HepG2 (cell line): ENCODE data around the gene FRMD8. TPM values are rescaled to one million over a fixed set of nuclear protein-coding genes. Genes with fewer than 3 reads are reported as not detected.

Experiments
- CCAR2 ChIP-seq: fragments of 200-400 bp; formaldehyde crosslinking; optimal IDR thresholded peaks from 2 replicates; pipeline ENCODE3; 2018; ENCODE audit warnings: low read depth, mild to moderate bottlenecking, low read length, moderate library complexity
- EZH2 ChIP-seq: conservative IDR thresholded peaks from 2 replicates; pipeline ENCODE4 v1.6.1; 2012; ENCODE audit warnings: mild to moderate bottlenecking, low read depth, low read length, moderate library complexity
- HHEX ChIP-seq: IDR thresholded peaks from 2 replicates; pipeline ENCODE4 v1.6.1; 2016; ENCODE audit warnings: control low read depth
- KDM3A ChIP-seq: IDR thresholded peaks from 2 replicates; pipeline ENCODE4 v1.6.1; 2018; ENCODE audit warnings: low read depth, missing compliant biosample characterization
- KLF15 ChIP-seq: sonication (generic); formaldehyde crosslinking; IDR thresholded peaks from 2 replicates; pipeline ENCODE4 v1.8.1; 2023; ENCODE audit warnings: borderline replicate concordance, mild to moderate bottlenecking, inconsistent platforms, missing genetic modification reagents, mixed read lengths
- NFRKB ChIP-seq: fragments of 450-650 bp; IDR thresholded peaks from 2 replicates; pipeline ENCODE4 v1.6.1; 2017
- NONO ChIP-seq, 2 experiments: fragments of 450-650 bp in 1 of 2; sonication (generic) in 1 of 2; formaldehyde crosslinking in 1 of 2; IDR thresholded peaks in 1 of 2; conservative IDR thresholded peaks in 1 of 2; 2 replicates each; pipeline versions ENCODE4 v1.6.1 to v1.8.0; 2017 to 2022; ENCODE audit warnings: mild to moderate bottlenecking in 1 of 2, missing genetic modification reagents in 1 of 2, moderate library complexity in 1 of 2
- PHB2 ChIP-seq: fragments of 450-650 bp; IDR thresholded peaks from 2 replicates; pipeline ENCODE4 v1.6.1; 2018; ENCODE audit not compliant: partially characterized antibody
- PITX1 ChIP-seq: sonication (generic); formaldehyde crosslinking; IDR thresholded peaks from 2 replicates; pipeline ENCODE4 v1.5.1; 2020; ENCODE audit warnings: mild to moderate bottlenecking, missing genetic modification reagents
- PPARG ChIP-seq: conservative IDR thresholded peaks from 2 replicates; pipeline ENCODE4 v1.6.1; 2016; ENCODE audit warnings: missing biosample characterization, missing genetic modification reagents
- RARG ChIP-seq: sonication (generic); formaldehyde crosslinking; IDR thresholded peaks from 2 replicates; pipeline ENCODE4 v1.4.0; 2020; ENCODE audit warnings: low read depth, mild to moderate bottlenecking, missing genetic modification reagents
- RFXAP ChIP-seq: sonication (generic); formaldehyde crosslinking; IDR thresholded peaks from 2 replicates; pipeline ENCODE4 v1.4.0; 2020; ENCODE audit warnings: missing genetic modification reagents, borderline replicate concordance
- SMAD1 ChIP-seq: sonication (generic); formaldehyde crosslinking; IDR thresholded peaks from 2 replicates; pipeline ENCODE4 v1.4.0; 2020; ENCODE audit warnings: missing genetic modification reagents, low read depth, mild to moderate bottlenecking, borderline replicate concordance
- TBL1XR1 ChIP-seq: fragments of 150-350 bp; IDR thresholded peaks from 2 replicates; pipeline ENCODE4 v1.6.1; 2014; ENCODE audit warnings: borderline replicate concordance, low read length; ENCODE audit not compliant: partially characterized antibody
- TEAD2 ChIP-seq: sonication (generic); formaldehyde crosslinking; IDR thresholded peaks from 2 replicates; pipeline ENCODE4 v1.9.0; 2021; ENCODE audit warnings: missing genetic modification reagents
- TEAD3 ChIP-seq: optimal IDR thresholded peaks from 2 replicates; pipeline ENCODE3; 2016; ENCODE audit warnings: borderline replicate concordance
- ZBTB33 ChIP-seq: sonication (generic); formaldehyde crosslinking; IDR thresholded peaks from 2 replicates; pipeline ENCODE4 v1.4.0; 2020; ENCODE audit warnings: missing genetic modification reagents
- ZMYM3 ChIP-seq: sonication (generic); formaldehyde crosslinking; IDR thresholded peaks from 2 replicates; pipeline ENCODE4 v1.5.1; 2020; ENCODE audit warnings: mild to moderate bottlenecking, missing genetic modification reagents
- ZNF143 ChIP-seq: sonication (generic); formaldehyde crosslinking; IDR thresholded peaks from 2 replicates; pipeline ENCODE4 v1.4.0; 2020; ENCODE audit warnings: missing genetic modification reagents
- ZNF207 ChIP-seq: fragments of 450-650 bp; IDR thresholded peaks from 2 replicates; pipeline ENCODE4 v1.6.1; 2016; ENCODE audit warnings: antibody characterized with exemption, borderline replicate concordance
- ZNF331 ChIP-seq: sonication (generic); formaldehyde crosslinking; IDR thresholded peaks from 2 replicates; pipeline ENCODE4 v1.4.0; 2020; ENCODE audit warnings: missing genetic modification reagents
- ZNF496 ChIP-seq: sonication (generic); formaldehyde crosslinking; IDR thresholded peaks from 2 replicates; pipeline ENCODE4 v1.8.1; 2023; ENCODE audit warnings: mild to moderate bottlenecking, moderate library complexity, missing genetic modification reagents; ENCODE audit not compliant: insufficient replicate concordance
- ZNF530 ChIP-seq: sonication (generic); formaldehyde crosslinking; IDR thresholded peaks from 2 replicates; pipeline ENCODE4 v1.5.0; 2020; ENCODE audit warnings: low read depth, mild to moderate bottlenecking, missing genetic modification reagents
- ZNF580 ChIP-seq: IDR thresholded peaks from 2 replicates; pipeline ENCODE4 v1.6.1; 2016; ENCODE audit warnings: low read depth, borderline replicate concordance
- ZNF607 ChIP-seq: sonication (generic); formaldehyde crosslinking; IDR thresholded peaks from 2 replicates; pipeline ENCODE4 v1.5.1; 2020; ENCODE audit warnings: missing genetic modification reagents, mild to moderate bottlenecking, borderline replicate concordance
- ZNF652 ChIP-seq: IDR thresholded peaks from 2 replicates; pipeline ENCODE4 v1.6.1; 2016; ENCODE audit warnings: low read depth, borderline replicate concordance
- ZNF660 ChIP-seq: sonication (generic); formaldehyde crosslinking; IDR thresholded peaks from 2 replicates; pipeline ENCODE4 v1.5.1; 2020; ENCODE audit warnings: mild to moderate bottlenecking, low read depth, missing genetic modification reagents, borderline replicate concordance
- ZNF713 ChIP-seq: sonication (generic); formaldehyde crosslinking; IDR thresholded peaks from 2 replicates; pipeline ENCODE4 v1.4.0; 2020; ENCODE audit warnings: mild to moderate bottlenecking, missing genetic modification reagents
- ZNF747 ChIP-seq: sonication (generic); formaldehyde crosslinking; IDR thresholded peaks from 2 replicates; pipeline ENCODE4 v1.8.1; 2023; ENCODE audit warnings: missing genetic modification reagents, mild to moderate bottlenecking, borderline replicate concordance
- ZNF780A ChIP-seq: sonication (generic); formaldehyde crosslinking; IDR thresholded peaks from 2 replicates; pipeline ENCODE4 v1.8.0; 2022; ENCODE audit warnings: mild to moderate bottlenecking, missing genetic modification reagents, moderate library complexity
- ZSCAN31 ChIP-seq: sonication (generic); formaldehyde crosslinking; IDR thresholded peaks from 2 replicates; pipeline ENCODE4 v1.5.0; 2020; ENCODE audit warnings: low read depth, mild to moderate bottlenecking, missing genetic modification reagents
- polyA plus RNA-seq, 8 experiments: library from polyadenylated mRNA; depleted of rRNA in 3 of 8; stranded (reverse) in 7 of 8; unstranded in 1 of 8; fragments of >200 nt; fragmentation: Illumina TruSeq in 4 of 8; extraction: Trizol in 4 of 8; gene quantifications; 2 replicates each; pipeline versions ENCODE4 v1.2.1 to v1.2.3, GENCODE V29; 2011 to 2016; ENCODE audit warnings: low read depth in 4 of 8, missing spikeins in 1 of 8, mixed read lengths in 1 of 8; ENCODE audit not compliant: insufficient read depth in 1 of 8
- total RNA-seq, 5 experiments: library from RNA; depleted of rRNA; stranded (reverse); fragments of >200 nt; fragmentation: Illumina TruSeq; extraction: Trizol; gene quantifications; 2 replicates each; pipeline ENCODE4 v1.2.3, GENCODE V29; 2016; ENCODE audit warnings: low read depth in 1 of 5

FRMD8 gene
- total and polyA plus RNA-seq, 2 of the 13 experiments (the other 11 are each of a cell fraction or from before 2014, with no cell fraction given), result 5.8 to 20.6 TPM

GRCh38 chr11:65386307-65387140 lies at the start of gene FRMD8 (continued):
- TF ChIP-seq ZNF143 (CRISPR knock-in tag), result no peak
- TF ChIP-seq PHB2, result no peak
- TF ChIP-seq ZNF747, result no peak; the same call in 1 of the 2 replicates
- no peak for TF ChIP-seq RFXAP
- no peak for TF ChIP-seq TBL1XR1
- peak; percentile 66; the same call in 1 of the 2 replicates for TF ChIP-seq ZSCAN31 (CRISPR knock-in tag)
- TF ChIP-seq ZNF331, result no peak
- TF ChIP-seq ZBTB33 (CRISPR knock-in tag), result no peak
- TF ChIP-seq HHEX (CRISPR knock-in tag), result no peak
- TF ChIP-seq ZNF660 (CRISPR knock-in tag), result no peak
- TF ChIP-seq PPARG (CRISPR knock-in tag), result no peak
- TF ChIP-seq ZMYM3 (CRISPR knock-in tag), result no peak
- peak; percentile 89 for TF ChIP-seq ZNF607 (CRISPR knock-in tag)
- no peak for TF ChIP-seq ZNF713 (CRISPR knock-in tag)
- TF ChIP-seq ZNF652, result no peak
- TF ChIP-seq CCAR2, result no peak
- no peak for TF ChIP-seq NFRKB
- no peak for TF ChIP-seq ZNF496
- no peak for TF ChIP-seq EZH2
- no peak for TF ChIP-seq KLF15
- TF ChIP-seq NONO (IDR thresholded peaks at IDR 0.05), result no peak
- TF ChIP-seq NONO (CRISPR knock-in tag; conservative IDR thresholded peaks at IDR 0.05), result no peak
- no peak for TF ChIP-seq KDM3A (CRISPR knock-in tag)
- TF ChIP-seq SMAD1 (CRISPR knock-in tag), result no peak
- TF ChIP-seq TEAD2 (CRISPR knock-in tag), result no peak
- no peak for TF ChIP-seq ZNF207
- no peak for TF ChIP-seq ZNF530 (CRISPR knock-in tag)
- TF ChIP-seq ZNF580 (CRISPR knock-in tag), result no peak
- TF ChIP-seq TEAD3 (CRISPR knock-in tag), result no peak
- no peak for TF ChIP-seq ZNF780A (CRISPR knock-in tag)
- no peak; the same call in 1 of the 2 replicates for TF ChIP-seq PITX1
- TF ChIP-seq RARG, result 0 out of 2 replicates have a peak, but pooled peaks have one; percentile 86
